Measurements from ENCODE around the gene IL5. TPM values are rescaled to one million over a fixed set of nuclear protein-coding genes. Genes with fewer than 3 reads are reported as not detected.

IL5 gene
- total RNA-seq, 2 donors from 2014 or later = not detected

- Histone ChIP-seq H3K36me3 (replicated peaks in 1 of 2; ENCODE audit: insufficient read depth in 1 of 2, low read depth in 2 of 2) (no peaks in the 10 kb centered on the region), H3K27ac (no peak overlapping the region), H3K27me3 (no peaks in the 10 kb centered on the region), H3K9me3 (no peaks in the 10 kb centered on the region), H3K4me1 (no peaks in the 10 kb centered on the region), H3K4me3 (no peak overlapping the region)
- ATAC-seq = no peak
- no peak for TF ChIP-seq POLR2A (IDR thresholded peaks at IDR 0.05)
- no peak for TF ChIP-seq CTCF (IDR thresholded peaks at IDR 0.05)
- intact Hi-C loops (cut with DNase I) = no loop called here
- no peak for DNase-seq
- WGBS, 2 donors = 62 to 65% methylated on average over 2 of the region's 2 CpGs
Measured at GRCh38 chr5:132547269-132547668, 3.9 kb upstream of the IL5 start.

- WGBS, 2 donors = 84 to 96% methylated on average over 2 of the region's 2 CpGs
- Histone ChIP-seq H3K9me3 (no peaks in the 10 kb centered on the region), H3K27me3 (no peaks in the 10 kb centered on the region), H3K27ac (no peak overlapping the region), H3K4me1 (no peaks in the 10 kb centered on the region), H3K36me3 (replicated peaks in 1 of 2; ENCODE audit: insufficient read depth in 1 of 2, low read depth in 2 of 2) (no peaks in the 10 kb centered on the region), H3K4me3 (no peak overlapping the region)
- DNase-seq (no peak), ATAC-seq (no peak)
- no peak for TF ChIP-seq POLR2A (IDR thresholded peaks at IDR 0.05)
- TF ChIP-seq CTCF (IDR thresholded peaks at IDR 0.05) = no peak
- intact Hi-C loops (cut with DNase I) = no loop called here
Measured at GRCh38 chr5:132546108-132546507, 2.8 kb upstream of the IL5 start.

DNA sequence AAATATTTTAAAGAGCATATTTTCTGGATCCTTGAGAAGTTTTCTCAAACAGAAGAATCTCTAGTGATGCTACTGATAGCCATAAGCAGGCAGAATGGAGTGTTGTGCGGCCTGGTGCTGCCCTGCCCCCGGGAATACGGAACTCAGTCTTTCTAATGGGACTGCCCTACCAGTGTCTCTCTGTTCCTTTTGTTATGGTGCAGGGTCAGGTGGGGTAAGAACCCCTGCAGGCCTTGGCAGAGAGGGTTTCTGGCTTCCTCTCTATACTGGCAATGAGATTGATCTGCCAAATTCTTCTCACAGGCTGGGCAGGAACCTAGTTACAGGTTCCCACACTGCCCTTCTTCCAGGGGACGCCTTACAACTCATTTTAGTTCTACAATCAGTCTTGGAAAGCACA lies 2.6 kb downstream of the IL5 start:
- no peaks in the 10 kb centered on the region for H3K4me1 ChIP-seq
- H3K9me3 ChIP-seq = no peaks in the 10 kb centered on the region
- no peak overlapping the region for H3K27ac ChIP-seq
- DNase-seq (no peak), ATAC-seq (no peak)
- WGBS, 2 donors = 91 to 92% methylated on average over 4 of the region's 4 CpGs
- TF ChIP-seq CTCF (IDR thresholded peaks at IDR 0.05) (no peak), POLR2A (IDR thresholded peaks at IDR 0.05) (no peak)
- H3K36me3 ChIP-seq (replicated peaks in 1 of 2; ENCODE audit: insufficient read depth in 1 of 2, low read depth in 2 of 2) = no peaks in the 10 kb centered on the region
- H3K27me3 ChIP-seq = no peaks in the 10 kb centered on the region
- intact Hi-C loops (cut with DNase I) = no loop called here
- no peak overlapping the region for H3K4me3 ChIP-seq

DNA sequence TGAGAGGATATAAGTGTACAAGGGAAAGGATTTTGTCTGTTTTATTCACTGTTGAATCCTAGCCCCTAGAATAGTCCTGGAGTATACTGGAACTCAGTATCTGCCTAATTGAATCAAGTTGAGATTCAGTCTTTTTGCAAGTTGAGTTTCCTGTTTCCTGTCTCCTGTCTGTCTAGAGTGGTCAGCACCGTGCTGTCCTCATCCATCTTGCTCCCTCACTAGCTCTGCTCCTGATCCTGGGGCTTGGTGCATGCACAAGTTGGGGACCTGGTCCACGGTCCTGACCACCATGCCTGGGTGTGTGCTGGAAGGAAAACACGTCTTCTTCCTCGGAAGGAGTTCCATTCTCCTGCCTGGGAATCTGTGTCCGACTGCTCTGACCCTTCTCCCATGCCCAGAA lies 3.2 kb downstream of the IL5 start:
- DNase-seq (no peak), ATAC-seq (no peak)
- no peaks in the 10 kb centered on the region for H3K4me1 ChIP-seq
- H3K36me3 ChIP-seq (replicated peaks in 1 of 2; ENCODE audit: insufficient read depth in 1 of 2, low read depth in 2 of 2) = no peaks in the 10 kb centered on the region
- WGBS, 2 donors = 68 to 74% methylated on average over 5 of the region's 5 CpGs
- H3K9me3 ChIP-seq = no peaks in the 10 kb centered on the region
- intact Hi-C loops (cut with DNase I) = no loop called here
- H3K27ac ChIP-seq = no peak overlapping the region
- no peaks in the 10 kb centered on the region for H3K27me3 ChIP-seq
- H3K4me3 ChIP-seq = no peak overlapping the region
- no peak for TF ChIP-seq CTCF (IDR thresholded peaks at IDR 0.05)
- TF ChIP-seq POLR2A (IDR thresholded peaks at IDR 0.05) = no peak

GRCh38 chr5:132539716-132540115 lies 3.6 kb downstream of the IL5 start:
- Histone ChIP-seq H3K27ac (no peak overlapping the region), H3K27me3 (no peaks in the 10 kb centered on the region), H3K4me3 (no peak overlapping the region), H3K9me3 (no peaks in the 10 kb centered on the region), H3K36me3 (replicated peaks in 1 of 2; ENCODE audit: insufficient read depth in 1 of 2, low read depth in 2 of 2) (no peaks in the 10 kb centered on the region), H3K4me1 (no peaks in the 10 kb centered on the region)
- 58 to 61% methylated on average over 4 of the region's 4 CpGs for WGBS, 2 donors
- intact Hi-C loops (cut with DNase I) = no loop called here
- TF ChIP-seq CTCF (IDR thresholded peaks at IDR 0.05) (no peak), POLR2A (IDR thresholded peaks at IDR 0.05) (no peak)
- no peak for ATAC-seq
- DNase-seq = no peak

All from body of pancreas (tissue), 4 donors.